Endometrial microvascular endothelial cells (primary cell): Measurements from ENCODE around the gene TBX6. TPM values are rescaled to one million over a fixed set of nuclear protein-coding genes. Genes with fewer than 3 reads are reported as not detected.
"Not testable (repeated sequence)": the region's sequence is repeated elsewhere in the genome, so short reads cannot be mapped to it uniquely, and the experiment has no call there.

Experiments
- in situ Hi-C: cut with HindIII; loops from 2 replicates; pipeline ENCODE4 v1.10.0; 2017; ENCODE audit warnings: low sequenced_read_pairs, low pct_unique_long_range_greater_than_20kb; ENCODE audit errors: inconsistent ontology term
- total RNA-seq: library from RNA; depleted of rRNA; stranded (reverse); fragments of >200 nt; gene quantifications from one replicate; pipeline ENCODE4 v1.2.3, GENCODE V29; 2015; ENCODE audit errors: inconsistent ontology term

The TBX6 gene
- total RNA-seq, 1 donor from 2014 or later, result not detected

GRCh38 chr16:30052671-30053372, 38.9 kb downstream of the TBX6 start:
- in situ Hi-C loops, result no loop called here

DNA sequence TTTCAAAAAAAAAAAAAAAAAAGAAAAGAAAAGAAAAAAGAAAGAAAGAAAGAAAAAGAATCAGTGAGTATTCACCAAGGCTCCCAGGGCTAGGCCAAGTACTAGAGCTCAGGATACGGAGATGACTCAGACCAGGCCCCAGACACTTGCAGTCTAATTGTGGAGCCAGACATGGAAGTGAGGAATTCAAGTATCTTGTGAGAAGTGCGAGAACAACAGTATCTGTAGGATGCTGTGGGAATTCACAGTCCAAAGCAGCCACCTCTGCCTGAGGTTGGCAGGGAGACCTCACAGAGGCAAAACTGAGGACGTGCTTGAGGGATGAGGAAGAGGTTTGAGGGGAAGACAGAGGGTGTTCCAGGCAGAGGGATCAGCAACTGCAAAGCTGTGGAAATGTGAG, 40.2 kb downstream of the TBX6 start:
- in situ Hi-C loops, result no loop called here

DNA sequence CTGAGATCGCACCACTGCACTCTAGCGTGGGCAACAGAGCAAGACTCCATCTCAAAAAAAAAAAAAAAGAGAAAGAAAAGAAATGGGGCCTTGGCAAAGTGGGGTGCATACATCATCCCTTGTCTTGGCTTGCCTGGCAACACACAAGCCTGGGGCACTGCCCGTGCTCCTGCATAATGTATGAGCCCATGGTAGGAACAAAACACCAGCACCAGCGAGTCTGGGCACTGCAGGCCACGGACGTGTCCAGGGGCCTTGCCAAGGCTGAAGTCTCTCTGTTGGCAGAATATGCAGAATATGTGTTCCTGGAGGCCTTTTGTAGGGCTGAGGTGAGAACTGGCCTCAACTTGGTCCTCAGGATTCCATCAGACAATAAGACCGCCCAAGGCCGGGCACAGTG, 41.9 kb downstream of the TBX6 start:
- in situ Hi-C loops, result no loop called here

- in situ Hi-C loops, result no loop called here
Observed at GRCh38 chr16:30046588-30046987, 45.1 kb downstream of the TBX6 start.

GRCh38 chr16:30046178-30046577, 45.5 kb downstream of the TBX6 start:
- in situ Hi-C loops, result no loop called here

DNA sequence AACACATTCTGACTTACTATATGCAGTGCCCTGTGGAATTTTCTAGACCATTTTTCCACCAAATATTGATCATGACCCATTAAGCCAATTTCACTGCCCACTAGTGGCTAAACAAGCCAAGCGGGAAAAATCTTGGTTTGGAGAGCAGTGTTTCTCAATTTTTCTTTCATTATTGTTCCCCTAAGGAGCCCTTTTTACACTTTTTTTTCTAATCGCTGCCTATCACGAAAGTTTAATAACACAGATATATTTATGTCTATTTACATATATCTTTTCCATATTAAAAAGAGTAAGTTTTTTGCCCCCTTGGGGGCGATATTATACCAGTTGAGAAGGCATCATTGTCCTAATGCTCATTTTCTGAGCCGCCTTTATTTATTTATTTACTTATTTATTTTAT, 49.9 kb downstream of the TBX6 start:
- in situ Hi-C loops, result no loop called here

- in situ Hi-C loops, result not testable (repeated sequence)
Observed at GRCh38 chr16:30040690-30041089, 51.0 kb downstream of the TBX6 start.

DNA sequence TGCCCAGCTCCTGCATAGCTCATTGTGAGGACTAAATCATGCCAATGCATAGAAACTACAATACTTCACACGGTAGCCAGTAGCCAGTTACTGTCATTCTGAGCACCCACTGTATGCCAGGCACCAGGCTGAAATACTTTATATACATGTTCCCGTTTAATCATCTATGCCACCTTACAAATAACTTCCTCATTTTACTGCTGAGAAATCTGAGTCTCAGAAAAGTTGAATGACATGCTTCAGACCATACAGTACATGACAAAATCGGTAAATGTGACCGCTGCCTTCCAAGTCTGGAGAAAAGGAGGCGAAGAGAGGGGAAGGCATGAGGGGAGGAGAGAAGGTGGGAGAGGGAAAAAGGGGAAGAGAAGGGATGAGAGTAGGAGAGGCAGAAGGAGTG, 51.5 kb downstream of the TBX6 start:
- in situ Hi-C loops, result no loop called here

Other genes starting within 250 kb of the TBX6 start
- gene CDIPT, start 228.7 kb downstream of the TBX6 start, total RNA-seq, result 105 TPM
- 0.37 TPM for gene SEZ6L2, start 192.4 kb downstream of the TBX6 start, total RNA-seq
- not detected for gene ASPHD1, start 191.4 kb downstream of the TBX6 start, total RNA-seq
- gene KCTD13, start 165.7 kb downstream of the TBX6 start, total RNA-seq, result 4.2 TPM
- 150 TPM for gene TMEM219, start 129.8 kb downstream of the TBX6 start, total RNA-seq
- gene TAOK2, start 118.1 kb downstream of the TBX6 start, total RNA-seq, result 87.5 TPM
- gene HIRIP3, start 96.3 kb downstream of the TBX6 start, total RNA-seq, result 9.7 TPM
- 104 TPM for gene INO80E, start 95.7 kb downstream of the TBX6 start, total RNA-seq
- gene DOC2A, start 80.9 kb downstream of the TBX6 start, total RNA-seq, result not detected
- not detected for gene C16orf92, start 68.7 kb downstream of the TBX6 start, total RNA-seq
- gene TLCD3B, start 60.7 kb downstream of the TBX6 start, total RNA-seq, result 0.84 TPM
- gene ALDOA, start 26.2 kb downstream of the TBX6 start, total RNA-seq, result 1,335 TPM
- 135 TPM for gene PPP4C, start 15.9 kb downstream of the TBX6 start, total RNA-seq
- gene YPEL3, start 4.3 kb upstream of the TBX6 start, total RNA-seq, result 10.9 TPM
- gene GDPD3, start 21.6 kb upstream of the TBX6 start, total RNA-seq, result 1.3 TPM
- 78.1 TPM for gene MAPK3, start 31.3 kb upstream of the TBX6 start, total RNA-seq
- gene CORO1A, start 91.7 kb upstream of the TBX6 start, total RNA-seq, result 2.5 TPM
- gene BOLA2B, start 101.7 kb upstream of the TBX6 start, total RNA-seq, result 1,039 TPM
- gene SLX1A, start 102.0 kb upstream of the TBX6 start, total RNA-seq, result 57.4 TPM
- gene SULT1A3, start 107.3 kb upstream of the TBX6 start, total RNA-seq, result 25.2 TPM
- not detected for gene NPIPB13, start 156.6 kb upstream of the TBX6 start, total RNA-seq